Measurements from ENCODE around the gene TP53BP2. TPM values are rescaled to one million over a fixed set of nuclear protein-coding genes. Genes with fewer than 3 reads are reported as not detected.

TP53BP2 gene
- total RNA-seq, 1 donor, result 31.8 TPM

DNA sequence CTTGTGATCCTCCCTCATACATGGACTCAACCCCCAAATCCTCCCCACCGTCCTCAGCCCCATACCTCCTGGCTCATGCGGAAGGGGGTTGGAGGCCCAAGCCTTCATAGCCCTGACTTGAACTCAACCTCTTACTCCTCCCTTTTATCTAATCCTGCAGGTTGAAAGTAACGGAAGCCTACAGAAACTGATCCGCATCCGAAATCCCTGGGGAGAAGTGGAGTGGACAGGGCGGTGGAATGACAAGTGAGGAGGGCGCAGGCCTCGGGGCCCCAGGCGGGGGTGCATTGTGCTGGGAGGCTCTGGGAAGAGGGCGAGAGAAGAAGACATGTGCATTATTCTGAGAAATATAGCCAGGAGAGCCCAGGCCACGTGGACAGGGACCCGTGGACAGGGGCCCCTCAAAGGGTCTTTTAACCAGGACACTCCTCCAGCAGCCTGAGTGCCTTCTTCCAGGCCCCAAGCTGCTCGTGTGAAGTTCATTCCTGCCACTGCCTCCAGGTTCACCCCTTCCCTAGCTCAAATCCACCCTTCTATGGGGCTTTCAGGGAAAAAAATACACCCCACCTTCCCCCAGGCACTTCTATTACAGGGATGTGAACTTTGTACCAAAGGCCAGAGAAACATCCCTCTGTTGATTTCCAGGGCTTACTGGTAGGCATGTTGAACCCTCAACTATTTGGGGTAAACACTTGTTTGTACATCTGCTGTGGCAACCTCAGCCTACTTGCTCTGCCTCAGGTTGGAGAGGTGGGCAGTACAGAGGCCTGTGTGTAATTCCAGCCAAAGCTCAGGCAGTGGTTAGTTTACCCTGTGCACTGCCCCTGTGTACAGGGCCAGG lies 94.8 kb downstream of the TP53BP2 start:
- Histone ChIP-seq H2AFZ (ENCODE audit: low read length) (no peak overlapping the region), H3K27me3 (ENCODE audit: insufficient read depth, low read length) (no peaks in the 10 kb centered on the region), H3K4me1 (ENCODE audit: insufficient read depth, low read length) (peaks cover 17% of the 10 kb centered on the region), H3K27ac (ENCODE audit: low read depth, low read length) (no peak overlapping the region), H3K79me2 (ENCODE audit: insufficient read depth, low read length) (peaks cover 32% of the 10 kb centered on the region), H3K9me3 (ENCODE audit: low read depth, low read length) (no peaks in the 10 kb centered on the region), H4K20me1 (ENCODE audit: insufficient read depth, low read length) (peaks cover 19% of the 10 kb centered on the region), H3K36me3 (ENCODE audit: insufficient read depth, low read length) (peaks cover 87% of the 10 kb centered on the region), H3K4me2 (ENCODE audit: insufficient read depth, low read length) (no peak overlapping the region), H3K4me3 (ENCODE audit: insufficient read depth, low read length) (no peak overlapping the region)
- TF ChIP-seq, protein P1, sequence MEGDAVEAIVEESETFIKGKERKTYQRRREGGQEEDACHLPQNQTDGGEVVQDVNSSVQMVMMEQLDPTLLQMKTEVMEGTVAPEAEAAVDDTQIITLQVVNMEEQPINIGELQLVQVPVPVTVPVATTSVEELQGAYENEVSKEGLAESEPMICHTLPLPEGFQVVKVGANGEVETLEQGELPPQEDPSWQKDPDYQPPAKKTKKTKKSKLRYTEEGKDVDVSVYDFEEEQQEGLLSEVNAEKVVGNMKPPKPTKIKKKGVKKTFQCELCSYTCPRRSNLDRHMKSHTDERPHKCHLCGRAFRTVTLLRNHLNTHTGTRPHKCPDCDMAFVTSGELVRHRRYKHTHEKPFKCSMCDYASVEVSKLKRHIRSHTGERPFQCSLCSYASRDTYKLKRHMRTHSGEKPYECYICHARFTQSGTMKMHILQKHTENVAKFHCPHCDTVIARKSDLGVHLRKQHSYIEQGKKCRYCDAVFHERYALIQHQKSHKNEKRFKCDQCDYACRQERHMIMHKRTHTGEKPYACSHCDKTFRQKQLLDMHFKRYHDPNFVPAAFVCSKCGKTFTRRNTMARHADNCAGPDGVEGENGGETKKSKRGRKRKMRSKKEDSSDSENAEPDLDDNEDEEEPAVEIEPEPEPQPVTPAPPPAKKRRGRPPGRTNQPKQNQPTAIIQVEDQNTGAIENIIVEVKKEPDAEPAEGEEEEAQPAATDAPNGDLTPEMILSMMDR (IDR thresholded peaks at IDR 0.05; ENCODE audit: extremely low read depth, low read depth, low read length), result no peak
- no peak for DNase-seq (ENCODE audit: insufficient read length, low spot score, missing footprints)

DNA sequence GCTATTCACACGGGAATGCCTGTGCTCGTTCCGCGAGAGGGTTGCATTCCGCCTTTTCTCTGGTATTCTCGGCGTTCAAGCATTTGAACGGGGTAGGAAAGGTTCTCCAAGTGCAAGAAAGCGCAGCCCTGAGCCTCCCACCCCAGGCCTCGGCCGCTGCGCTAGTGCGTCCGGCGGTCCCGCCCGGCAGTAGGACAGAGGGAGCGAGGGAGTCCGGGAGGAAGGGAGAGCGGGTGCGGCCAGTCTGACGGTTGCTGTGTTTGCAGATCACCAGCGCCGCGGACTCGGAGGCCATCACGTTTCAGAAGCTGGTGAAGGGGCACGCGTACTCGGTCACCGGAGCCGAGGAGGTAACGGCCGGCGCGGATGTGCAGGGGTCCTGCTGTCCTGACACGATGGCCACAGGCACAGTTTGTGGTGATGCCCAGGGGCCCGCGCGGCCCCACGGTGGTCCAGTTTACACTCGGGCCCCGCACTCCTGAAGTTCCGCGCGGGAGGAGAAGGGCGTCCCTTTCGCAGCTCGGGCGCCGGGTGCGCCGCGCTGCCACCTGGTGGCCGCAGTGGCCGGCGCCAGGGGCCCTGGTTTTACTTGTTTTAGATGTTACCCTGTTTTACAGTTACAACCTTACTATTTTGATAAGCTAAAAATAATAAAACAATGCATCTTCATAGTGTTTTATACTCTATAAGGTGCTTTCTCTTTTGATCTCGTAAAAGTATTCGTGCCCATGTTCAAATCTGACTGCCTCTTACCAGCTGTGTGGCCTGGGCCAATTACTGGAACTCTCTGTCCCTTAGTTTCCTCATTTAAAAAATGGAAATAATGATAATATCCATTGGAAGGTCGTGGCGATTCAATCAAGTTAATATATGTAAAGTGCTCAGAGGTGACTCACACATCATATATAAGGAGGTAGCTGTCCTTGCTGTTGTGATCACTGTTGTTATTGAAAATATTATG lies 96.7 kb downstream of the TP53BP2 start:
- TF ChIP-seq, protein P1 (IDR thresholded peaks at IDR 0.05; ENCODE audit: extremely low read depth, low read depth, low read length), result peak; percentile 85
- H4K20me1 ChIP-seq (ENCODE audit: insufficient read depth, low read length), result peaks cover 23% of the 10 kb centered on the region
- no peaks in the 10 kb centered on the region for H3K9me3 ChIP-seq (ENCODE audit: low read depth, low read length)
- H3K27me3 ChIP-seq (ENCODE audit: insufficient read depth, low read length), result no peaks in the 10 kb centered on the region
- peaks cover 38% of the 10 kb centered on the region for H3K79me2 ChIP-seq (ENCODE audit: insufficient read depth, low read length)
- DNase-seq (ENCODE audit: insufficient read length, low spot score, missing footprints), result peak; percentile 94
- H3K4me2 ChIP-seq (ENCODE audit: insufficient read depth, low read length), result peak overlapping the region; percentile 69
- H3K4me3 ChIP-seq (ENCODE audit: insufficient read depth, low read length), result peak overlapping the region; percentile 52
- H2AFZ ChIP-seq (ENCODE audit: low read length), result no peak overlapping the region
- peak overlapping the region; percentile 47 for H3K27ac ChIP-seq (ENCODE audit: low read depth, low read length)
- peaks cover 27% of the 10 kb centered on the region for H3K4me1 ChIP-seq (ENCODE audit: insufficient read depth, low read length)
- H3K36me3 ChIP-seq (ENCODE audit: insufficient read depth, low read length), result peaks cover 81% of the 10 kb centered on the region

DNA sequence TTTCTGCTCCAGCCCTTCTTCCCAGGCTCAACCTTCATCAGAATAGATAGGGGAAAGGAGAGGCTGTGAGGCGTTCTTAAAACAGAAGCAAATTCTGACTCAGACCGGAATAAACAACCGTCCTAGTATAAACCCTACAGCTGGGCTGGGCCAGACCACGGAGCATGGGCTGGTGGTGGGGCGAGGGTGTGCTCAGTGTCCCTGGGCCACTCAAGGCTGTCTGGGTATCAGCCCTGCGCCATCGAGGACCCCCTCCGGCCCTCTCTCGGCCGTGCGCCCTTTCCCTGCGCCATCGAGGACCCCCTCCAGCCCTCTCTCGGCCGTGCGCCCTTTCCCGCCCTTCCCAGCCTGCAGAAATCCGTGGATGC lies 97.4 kb downstream of the TP53BP2 start:
- Histone ChIP-seq H3K79me2 (ENCODE audit: insufficient read depth, low read length) (peaks cover 45% of the 10 kb centered on the region), H3K4me3 (ENCODE audit: insufficient read depth, low read length) (peak overlapping the region; percentile 52), H3K27me3 (ENCODE audit: insufficient read depth, low read length) (no peaks in the 10 kb centered on the region), H3K4me1 (ENCODE audit: insufficient read depth, low read length) (peaks cover 27% of the 10 kb centered on the region), H3K9me3 (ENCODE audit: low read depth, low read length) (no peaks in the 10 kb centered on the region), H3K27ac (ENCODE audit: low read depth, low read length) (peak overlapping the region; percentile 47), H2AFZ (ENCODE audit: low read length) (no peak overlapping the region), H4K20me1 (ENCODE audit: insufficient read depth, low read length) (peaks cover 26% of the 10 kb centered on the region), H3K4me2 (ENCODE audit: insufficient read depth, low read length) (peak overlapping the region; percentile 69), H3K36me3 (ENCODE audit: insufficient read depth, low read length) (peaks cover 80% of the 10 kb centered on the region)
- TF ChIP-seq, protein P1 (IDR thresholded peaks at IDR 0.05; ENCODE audit: extremely low read depth, low read depth, low read length), result no peak
- peak; percentile 55 for DNase-seq (ENCODE audit: insufficient read length, low spot score, missing footprints)
